Loucy (cell line): ENCODE data around the gene BCL11B.

Experiments used
- CTCF ChIP-seq: fragments of 200-600 bp; sonication (generic); conservative IDR thresholded peaks from 2 replicates; pipeline ENCODE4 v1.5.1; 2014; ENCODE audit warnings: mild to moderate bottlenecking, antibody characterized with exemption, low read length
- EZH2phosphoT487 ChIP-seq: fragments of 200-600 bp; IDR thresholded peaks from 2 replicates; pipeline ENCODE4 v1.6.1; 2018; ENCODE audit warnings: antibody characterized with exemption, mild to moderate bottlenecking, moderate library complexity, borderline replicate concordance

GRCh38 chr14:99276482-99276881, 4.5 kb upstream of the BCL11B start:
- TF ChIP-seq CTCF (no peak), EZH2phosphoT487 (no peak)
